Activated T-cell treated with anti-CD3 and anti-CD28 coated beads, Interleukin-2, amount 50 U/mL, for 4 hours (primary cell): Measurements from ENCODE around the gene MLIP. TPM values are rescaled to one million over a fixed set of nuclear protein-coding genes. Genes with fewer than 3 reads are reported as not detected.

Experiments
- ATAC-seq, 2 donors: fragments of 200-7000 bp; cut with Tn5 transposase; one replicate each; pipeline ENCODE4 v1.10.0; 2021
- DNase-seq: peaks from one replicate; pipeline ENCODE4 v3.0.0-alpha.2; 2020
- H3K27me3 Mint-ChIP-seq: one replicate; pipeline ENCODE4 v1.8.0; 2021; ENCODE audit warnings: low read depth, mixed read lengths
- H3K36me3 Mint-ChIP-seq: one replicate; pipeline ENCODE4 v1.8.0; 2022; ENCODE audit warnings: mixed read lengths; ENCODE audit not compliant: insufficient read depth
- H3K4me1 Mint-ChIP-seq: one replicate; pipeline ENCODE4 v1.8.0; 2021; ENCODE audit warnings: low read depth, mixed read lengths
- H3K4me3 Mint-ChIP-seq: one replicate; pipeline ENCODE4 v1.8.0; 2021; ENCODE audit warnings: mild to moderate bottlenecking, moderate library complexity, mixed read lengths
- H3K9me3 Mint-ChIP-seq: one replicate; pipeline ENCODE4 v1.8.0; 2021; ENCODE audit warnings: mixed read lengths
- total RNA-seq, 3 donors: library from RNA; stranded (reverse); gene quantifications; one replicate each; pipeline ENCODE4 v1.2.1, GENCODE V29; 2021

Gene MLIP
- total RNA-seq, 3 donors from 2014 or later: not detected

GRCh38 chr6:54107470-54108090 lies 3.7 kb upstream of the MLIP start:
- H3K27me3 Mint-ChIP-seq: no peaks in the 10 kb centered on the region
- no peaks in the 10 kb centered on the region for H3K9me3 Mint-ChIP-seq
- ATAC-seq: no peak

DNA sequence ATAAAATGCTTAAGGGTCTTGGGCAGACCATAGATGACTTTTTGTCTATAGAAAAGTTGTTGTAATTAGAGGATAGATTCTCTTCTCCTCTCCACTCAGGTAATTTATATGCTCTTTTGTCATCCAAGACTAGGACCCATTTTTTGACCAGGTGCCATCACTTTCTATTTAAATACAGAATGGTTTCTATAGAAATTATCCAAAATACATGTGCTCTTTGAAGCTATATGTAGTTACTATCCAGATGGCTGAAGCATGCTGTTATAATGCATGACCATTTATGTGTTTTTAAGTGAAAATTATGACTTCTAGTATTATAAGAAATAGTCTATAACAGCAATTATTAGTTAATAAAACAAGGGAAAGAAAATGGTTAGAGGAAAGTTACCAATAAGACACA lies 3.0 kb upstream of the MLIP start:
- no peaks in the 10 kb centered on the region for H3K9me3 Mint-ChIP-seq
- no peaks in the 10 kb centered on the region for H3K36me3 Mint-ChIP-seq
- ATAC-seq: no peak
- no peak for DNase-seq
- no peaks in the 10 kb centered on the region for H3K4me1 Mint-ChIP-seq
- no peaks in the 10 kb centered on the region for H3K27me3 Mint-ChIP-seq
- H3K4me3 Mint-ChIP-seq: no peak overlapping the region

More at GRCh38 chr6:54107470-54108090, 3.7 kb upstream of the MLIP start:
- Mint-ChIP-seq H3K4me3 (no peak overlapping the region), H3K36me3 (no peaks in the 10 kb centered on the region), H3K4me1 (no peaks in the 10 kb centered on the region)
- DNase-seq: no peak

DNA sequence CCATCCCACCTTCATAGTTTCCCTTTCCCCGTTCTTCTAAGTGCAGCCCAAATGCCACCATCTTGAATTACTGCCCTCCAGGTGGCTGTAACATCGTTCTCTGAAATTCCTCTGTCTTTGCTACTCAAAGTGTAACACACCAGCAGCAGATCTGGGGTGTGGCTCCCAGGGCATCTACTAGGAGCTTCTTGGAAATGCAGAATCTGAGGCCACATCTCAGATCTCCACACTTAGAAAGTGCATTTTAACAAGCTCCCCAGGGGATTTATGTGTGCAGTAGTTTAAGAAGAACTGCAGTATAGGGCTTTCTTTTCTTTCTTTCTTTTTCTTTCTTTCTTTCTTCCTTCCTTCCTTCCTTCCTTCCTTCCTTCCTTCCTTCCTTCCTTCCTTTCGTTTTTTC lies 1.7 kb upstream of the MLIP start:
- H3K36me3 Mint-ChIP-seq: no peaks in the 10 kb centered on the region
- H3K4me1 Mint-ChIP-seq: no peaks in the 10 kb centered on the region
- H3K4me3 Mint-ChIP-seq: no peak overlapping the region
- ATAC-seq (no peak), DNase-seq (no peak)
- no peaks in the 10 kb centered on the region for H3K27me3 Mint-ChIP-seq
- H3K9me3 Mint-ChIP-seq: no peaks in the 10 kb centered on the region

DNA sequence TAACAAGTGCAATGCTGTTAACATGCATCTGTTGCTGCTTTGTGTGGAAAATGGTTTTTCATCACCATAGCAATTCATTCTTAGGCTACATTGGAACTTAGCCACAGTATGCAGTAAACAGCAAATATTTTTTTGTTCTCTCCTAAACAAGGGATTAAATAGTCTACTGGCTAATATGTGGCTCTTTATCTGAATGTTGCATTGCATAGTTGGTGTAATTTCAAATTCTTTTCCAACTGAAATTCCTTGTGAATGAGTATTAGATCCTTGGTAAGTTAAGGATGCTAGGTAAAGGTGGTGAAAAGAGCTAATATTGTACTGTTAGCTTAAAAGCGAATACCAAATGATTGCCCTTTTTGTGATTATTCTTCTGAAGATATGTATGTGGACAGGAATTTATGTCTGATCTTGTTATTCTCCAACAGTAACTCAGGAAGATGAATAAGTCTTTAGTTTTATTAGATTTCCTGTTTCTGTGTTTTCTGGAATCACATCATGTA lies 958 bp downstream of the MLIP start:
- Mint-ChIP-seq H3K27me3 (peaks cover 4% of the 10 kb centered on the region), H3K4me1 (no peaks in the 10 kb centered on the region), H3K4me3 (no peak overlapping the region), H3K36me3 (no peaks in the 10 kb centered on the region), H3K9me3 (peaks cover 7% of the 10 kb centered on the region)
- DNase-seq: no peak
- no peak for ATAC-seq

- no peaks in the 10 kb centered on the region for H3K36me3 Mint-ChIP-seq
- H3K4me3 Mint-ChIP-seq: no peak overlapping the region
These were observed 3.7 kb downstream of the MLIP start for GRCh38 chr6:54114991-54115390.

GRCh38 chr6:54115966-54116365 lies 4.7 kb downstream of the MLIP start:
- no peak for ATAC-seq
- Mint-ChIP-seq H3K4me3 (no peak overlapping the region), H3K27me3 (peaks cover 4% of the 10 kb centered on the region), H3K4me1 (no peaks in the 10 kb centered on the region), H3K36me3 (no peaks in the 10 kb centered on the region), H3K9me3 (peaks cover 7% of the 10 kb centered on the region)
- DNase-seq: no peak

More at GRCh38 chr6:54114991-54115390, 3.7 kb downstream of the MLIP start:
- DNase-seq: no peak
- H3K9me3 Mint-ChIP-seq: peaks cover 7% of the 10 kb centered on the region
- peaks cover 4% of the 10 kb centered on the region for H3K27me3 Mint-ChIP-seq
- no peaks in the 10 kb centered on the region for H3K4me1 Mint-ChIP-seq
- no peak for ATAC-seq

GRCh38 chr6:54118117-54118516 lies 6.9 kb downstream of the MLIP start:
- ATAC-seq (no peak), DNase-seq (no peak)
- no peaks in the 10 kb centered on the region for H3K4me1 Mint-ChIP-seq
- peaks cover 7% of the 10 kb centered on the region for H3K9me3 Mint-ChIP-seq
- no peak overlapping the region for H3K4me3 Mint-ChIP-seq
- no peaks in the 10 kb centered on the region for H3K36me3 Mint-ChIP-seq
- peaks cover 4% of the 10 kb centered on the region for H3K27me3 Mint-ChIP-seq

DNA sequence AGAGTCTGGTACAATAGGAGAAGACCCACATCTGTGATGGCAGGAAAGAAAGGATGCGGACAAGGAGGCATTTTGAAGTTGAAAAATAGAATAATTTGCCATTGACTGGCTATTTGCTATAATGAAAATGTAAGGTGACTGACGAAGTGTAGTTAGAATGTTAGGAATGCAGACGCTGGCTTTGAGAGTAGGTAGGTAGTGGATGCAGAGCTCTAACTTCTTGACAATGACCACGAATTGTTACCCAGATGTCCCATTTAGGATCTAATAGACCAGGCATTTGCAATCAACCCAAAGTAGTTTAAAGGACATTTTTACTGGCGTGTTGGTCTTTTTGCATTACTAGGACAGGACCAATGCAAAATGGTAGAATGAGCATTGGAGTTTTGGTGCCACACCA lies 14.2 kb downstream of the MLIP start:
- no peaks in the 10 kb centered on the region for H3K36me3 Mint-ChIP-seq
- no peaks in the 10 kb centered on the region for H3K4me1 Mint-ChIP-seq
- H3K4me3 Mint-ChIP-seq: no peak overlapping the region
- ATAC-seq (no peak), DNase-seq (no peak)
- H3K9me3 Mint-ChIP-seq: no peaks in the 10 kb centered on the region
- no peaks in the 10 kb centered on the region for H3K27me3 Mint-ChIP-seq

- Mint-ChIP-seq H3K4me3 (no peak overlapping the region), H3K27me3 (no peaks in the 10 kb centered on the region), H3K9me3 (no peaks in the 10 kb centered on the region), H3K36me3 (no peaks in the 10 kb centered on the region), H3K4me1 (no peaks in the 10 kb centered on the region)
- DNase-seq: no peak
- no peak for ATAC-seq
These were observed 18.9 kb downstream of the MLIP start for GRCh38 chr6:54130179-54130578.

DNA sequence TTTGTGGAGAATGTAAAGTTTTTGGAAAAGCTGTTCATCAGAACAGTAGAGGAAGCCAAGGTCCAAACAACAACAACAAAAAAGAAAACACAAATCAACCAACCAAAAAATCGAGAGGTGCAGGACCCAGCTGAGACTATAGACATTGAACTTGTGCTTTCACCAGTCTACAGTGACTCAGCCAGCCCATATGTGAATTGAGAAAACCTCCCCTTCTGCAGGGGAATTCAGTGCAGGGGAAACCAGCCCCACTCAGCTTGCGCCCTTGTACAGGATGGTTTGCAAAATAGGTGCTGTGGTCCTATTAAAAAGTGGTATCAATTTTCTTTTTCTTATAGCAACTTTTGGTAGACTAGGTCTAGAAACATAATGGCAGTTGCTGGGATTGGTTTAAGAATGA lies 21.3 kb downstream of the MLIP start:
- Mint-ChIP-seq H3K36me3 (no peaks in the 10 kb centered on the region), H3K9me3 (no peaks in the 10 kb centered on the region), H3K27me3 (no peaks in the 10 kb centered on the region), H3K4me3 (no peak overlapping the region), H3K4me1 (no peaks in the 10 kb centered on the region)
- no peak for DNase-seq
- no peak for ATAC-seq

GRCh38 chr6:54133186-54133585 lies 21.9 kb downstream of the MLIP start:
- ATAC-seq: no peak
- no peaks in the 10 kb centered on the region for H3K36me3 Mint-ChIP-seq
- H3K27me3 Mint-ChIP-seq: no peaks in the 10 kb centered on the region
- no peak overlapping the region for H3K4me3 Mint-ChIP-seq
- no peak for DNase-seq
- no peaks in the 10 kb centered on the region for H3K9me3 Mint-ChIP-seq
- no peaks in the 10 kb centered on the region for H3K4me1 Mint-ChIP-seq

DNA sequence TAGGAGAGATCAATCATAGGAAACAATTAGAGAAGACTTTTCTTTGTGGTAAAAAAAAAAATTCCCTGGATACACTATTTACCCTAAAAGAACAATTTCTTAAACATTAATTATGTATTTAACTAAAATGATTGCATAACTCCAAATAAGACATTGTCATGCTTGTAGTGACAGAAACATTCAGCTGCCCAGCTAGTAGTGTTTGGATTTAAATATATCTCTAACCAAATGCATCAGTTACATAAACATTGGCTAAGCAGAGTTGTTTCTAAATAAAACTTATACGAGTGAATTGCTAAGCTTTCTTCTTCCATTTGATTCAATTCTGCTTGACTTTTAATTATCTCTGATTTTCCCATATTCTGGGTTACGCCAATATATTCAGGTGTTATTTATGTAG lies 23.7 kb downstream of the MLIP start:
- H3K4me1 Mint-ChIP-seq: no peaks in the 10 kb centered on the region
- no peaks in the 10 kb centered on the region for H3K36me3 Mint-ChIP-seq
- no peak overlapping the region for H3K4me3 Mint-ChIP-seq

GRCh38 chr6:54135665-54136369 lies 24.6 kb downstream of the MLIP start:
- Mint-ChIP-seq H3K4me1 (no peaks in the 10 kb centered on the region), H3K4me3 (no peak overlapping the region), H3K9me3 (no peaks in the 10 kb centered on the region), H3K36me3 (no peaks in the 10 kb centered on the region), H3K27me3 (no peaks in the 10 kb centered on the region)
- no peak for ATAC-seq
- DNase-seq: no peak

More for the DNA sequence above, 23.7 kb downstream of the MLIP start:
- no peaks in the 10 kb centered on the region for H3K9me3 Mint-ChIP-seq
- ATAC-seq (no peak), DNase-seq (no peak)
- H3K27me3 Mint-ChIP-seq: no peaks in the 10 kb centered on the region

GRCh38 chr6:54138795-54139194 lies 27.6 kb downstream of the MLIP start:
- no peak overlapping the region for H3K4me3 Mint-ChIP-seq
- H3K4me1 Mint-ChIP-seq: no peaks in the 10 kb centered on the region
- DNase-seq (no peak), ATAC-seq (no peak)
- H3K36me3 Mint-ChIP-seq: no peaks in the 10 kb centered on the region
- H3K27me3 Mint-ChIP-seq: no peaks in the 10 kb centered on the region
- H3K9me3 Mint-ChIP-seq: no peaks in the 10 kb centered on the region

- Mint-ChIP-seq H3K9me3 (no peaks in the 10 kb centered on the region), H3K36me3 (no peaks in the 10 kb centered on the region), H3K4me1 (no peaks in the 10 kb centered on the region), H3K4me3 (no peak overlapping the region), H3K27me3 (no peaks in the 10 kb centered on the region)
- DNase-seq: no peak
- ATAC-seq: no peak
These were observed 29.6 kb downstream of the MLIP start for GRCh38 chr6:54140811-54141210.
